GM23338 (cell line): ENCODE data around the gene OSBPL10. TPM values are rescaled to one million over a fixed set of nuclear protein-coding genes. Genes with fewer than 3 reads are reported as not detected.

Experiments used
- ATAC-seq: fragments of 200-7000 bp; cut with Tn5 transposase; 3 replicates; pipeline ENCODE4 v1.9.1; 2020
- DNase-seq: peaks from one replicate; pipeline ENCODE4 v3.0.0-alpha.2; 2015; ENCODE audit warnings: low spot score
- H2AFZ ChIP-seq: fragments of 200-600 bp; sonication (generic); 2 replicates; pipeline ENCODE4 v1.8.0; 2016; ENCODE audit warnings: antibody characterized with exemption, mild to moderate bottlenecking, moderate library complexity
- H3F3A ChIP-seq: fragments of 200-600 bp; sonication (generic); replicated peaks from 2 replicates; pipeline ENCODE4 v1.8.0; 2017; ENCODE audit warnings: antibody characterized with exemption, mixed run types, low read depth
- H3K27ac ChIP-seq: fragments of 200-600 bp; sonication (generic); 2 replicates; pipeline ENCODE4 v1.6.1; 2016; ENCODE audit warnings: low read depth
- H3K27me3 ChIP-seq: fragments of 200-600 bp; sonication (generic); 2 replicates; pipeline ENCODE4 v1.8.0; 2016; ENCODE audit warnings: mild to moderate bottlenecking, mixed run types, moderate library complexity; ENCODE audit not compliant: insufficient read depth
- H3K36me3 ChIP-seq: fragments of 200-600 bp; sonication (generic); 2 replicates; pipeline ENCODE4 v1.8.0; 2016; ENCODE audit warnings: mild to moderate bottlenecking; ENCODE audit not compliant: insufficient read depth
- H3K4me1 ChIP-seq: fragments of 200-600 bp; sonication (generic); 2 replicates; pipeline ENCODE4 v1.8.0; 2016; ENCODE audit warnings: mild to moderate bottlenecking, moderate library complexity; ENCODE audit not compliant: insufficient read depth
- H3K4me2 ChIP-seq: fragments of 200-600 bp; sonication (generic); 2 replicates; pipeline ENCODE4 v1.7.1; 2017; ENCODE audit warnings: mixed run types
- H3K4me3 ChIP-seq: fragments of 200-600 bp; sonication (generic); 2 replicates; pipeline ENCODE4 v1.6.1; 2016; ENCODE audit warnings: mixed run types
- H3K79me2 ChIP-seq: fragments of 200-600 bp; sonication (generic); replicated peaks from 2 replicates; pipeline ENCODE4 v1.8.0; 2017; ENCODE audit warnings: mild to moderate bottlenecking; ENCODE audit not compliant: insufficient read depth
- H3K9me2 ChIP-seq: fragments of 200-600 bp; sonication (generic); 2 replicates; pipeline ENCODE4 v1.8.0; 2017; ENCODE audit not compliant: insufficient read depth
- H4K20me1 ChIP-seq: fragments of 200-600 bp; sonication (generic); replicated peaks from 2 replicates; pipeline ENCODE4 v1.8.0; 2017; ENCODE audit warnings: mild to moderate bottlenecking; ENCODE audit not compliant: insufficient read depth
- H3K27ac Mint-ChIP-seq: 2 replicates; pipeline ENCODE4 v1.8.0; 2020; ENCODE audit warnings: inconsistent platforms, mild to moderate bottlenecking, moderate library complexity, mixed read lengths
- H3K27me3 Mint-ChIP-seq: 3 replicates; pipeline ENCODE4 v1.8.0; 2022; ENCODE audit warnings: low read depth, mild to moderate bottlenecking, moderate library complexity, mixed read lengths, inconsistent platforms; ENCODE audit not compliant: insufficient read depth, poor library complexity
- H3K36me3 Mint-ChIP-seq: 3 replicates; pipeline ENCODE4 v1.8.0; 2021; ENCODE audit warnings: low read depth, mild to moderate bottlenecking, inconsistent platforms, moderate library complexity, mixed read lengths
- H3K4me1 Mint-ChIP-seq: 3 replicates; pipeline ENCODE4 v1.8.0; 2020; ENCODE audit warnings: mild to moderate bottlenecking, inconsistent platforms, mixed read lengths
- H3K4me3 Mint-ChIP-seq: 3 replicates; pipeline ENCODE4 v1.8.0; 2021; ENCODE audit warnings: moderate library complexity, mild to moderate bottlenecking, inconsistent platforms, mixed read lengths
- H3K9me3 Mint-ChIP-seq: 3 replicates; pipeline ENCODE4 v1.8.0; 2020; ENCODE audit warnings: moderate library complexity, mild to moderate bottlenecking, inconsistent platforms, mixed read lengths
- ETS1 ChIP-seq: IDR thresholded peaks from 2 replicates; pipeline ENCODE4 v1.6.1; 2016; ENCODE audit warnings: antibody characterized with exemption
- EZH2 ChIP-seq: fragments of 200-600 bp; sonication (generic); IDR thresholded peaks from one replicate; pipeline ENCODE4 v1.8.0; 2017; ENCODE audit warnings: antibody characterized with exemption, mild to moderate bottlenecking, low read depth; ENCODE audit not compliant: unreplicated experiment
- JUNB ChIP-seq: IDR thresholded peaks from one replicate; pipeline ENCODE4 v1.6.1; 2016; ENCODE audit warnings: antibody characterized with exemption; ENCODE audit not compliant: unreplicated experiment
- POLR2AphosphoS5 ChIP-seq: IDR thresholded peaks from 2 replicates; pipeline ENCODE4 v1.6.1; 2016; ENCODE audit warnings: antibody characterized with exemption, low read depth
- STAT1 ChIP-seq: IDR thresholded peaks from one replicate; pipeline ENCODE4 v1.6.1; 2016; ENCODE audit warnings: antibody characterized with exemption; ENCODE audit not compliant: unreplicated experiment
- ZNF114 ChIP-seq: fragments of 250-450 bp; sonication (Bioruptor Pico); IDR thresholded peaks from 2 replicates; pipeline ENCODE4 v1.5.0; 2020; ENCODE audit warnings: mild to moderate bottlenecking, moderate library complexity
- ZNF331 ChIP-seq: fragments of 250-450 bp; sonication (Bioruptor Pico); IDR thresholded peaks from 2 replicates; pipeline ENCODE4 v1.5.0; 2020; ENCODE audit warnings: low read depth, mild to moderate bottlenecking, moderate library complexity
- ZNF462 ChIP-seq: fragments of 250-450 bp; sonication (Bioruptor Pico); IDR thresholded peaks from 2 replicates; pipeline ENCODE4 v1.5.0; 2020; ENCODE audit warnings: mild to moderate bottlenecking, moderate library complexity
- polyA plus RNA-seq: library from polyadenylated mRNA; unstranded; fragments of >200 nt; fragmentation: Nextera tagmentation; extraction: Ambion mirVana; gene quantifications from 2 replicates; pipeline ENCODE4 v1.2.1, GENCODE V29; 2016
- total RNA-seq: library from RNA; depleted of rRNA; stranded (reverse); fragments of >200 nt; shearing (Covaris generic); gene quantifications from 2 replicates; pipeline ENCODE4 v1.2.3, GENCODE V29; 2014
- TF ChIP-seq, protein P1 (sequence below), 2 experiments: fragments of 200-600 bp in 1 of 2; sonication (generic) in 1 of 2; conservative IDR thresholded peaks; 2 replicates each; pipeline versions ENCODE4 v1.5.1 to v1.6.1; 2016 to 2017; ENCODE audit warnings: antibody characterized with exemption in 2 of 2, low read depth in 2 of 2, mild to moderate bottlenecking in 2 of 2, moderate library complexity in 1 of 2

The OSBPL10 gene
- total and polyA plus RNA-seq, 2 experiments from 2014 or later: 23.8 to 149 TPM

DNA sequence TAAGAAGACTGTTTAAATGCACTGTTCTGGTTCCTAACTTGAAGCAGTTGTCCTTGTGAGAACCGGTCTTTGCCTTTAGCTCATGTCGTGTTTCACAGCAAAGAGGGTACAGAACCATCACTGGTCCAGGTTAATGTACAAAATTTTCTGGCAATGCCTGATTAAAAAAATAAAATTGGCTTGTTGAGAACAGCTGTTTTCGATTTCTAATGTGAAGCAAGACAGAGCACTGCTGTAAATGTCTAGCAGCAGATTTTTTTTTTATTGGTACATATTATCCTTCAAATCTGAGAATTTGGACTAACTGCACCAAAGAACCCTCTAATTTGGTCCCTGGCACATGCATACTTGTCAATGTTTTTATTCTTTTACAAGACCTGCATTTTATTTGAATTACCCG, 345.0 kb downstream of the OSBPL10 start:
- peaks cover 15% of the 10 kb centered on the region; the same call in 2 of the 3 replicates for H3K36me3 Mint-ChIP-seq
- H4K20me1 ChIP-seq: no peaks in the 10 kb centered on the region
- H3K4me1 Mint-ChIP-seq: no peaks in the 10 kb centered on the region
- H3K27me3 ChIP-seq: no peaks in the 10 kb centered on the region
- no peaks in the 10 kb centered on the region for H3K9me3 Mint-ChIP-seq
- H3K4me2 ChIP-seq: no peak overlapping the region
- no peak overlapping the region for H3K27ac Mint-ChIP-seq
- no peak for ATAC-seq
- DNase-seq: no peak
- TF ChIP-seq, protein P1, sequence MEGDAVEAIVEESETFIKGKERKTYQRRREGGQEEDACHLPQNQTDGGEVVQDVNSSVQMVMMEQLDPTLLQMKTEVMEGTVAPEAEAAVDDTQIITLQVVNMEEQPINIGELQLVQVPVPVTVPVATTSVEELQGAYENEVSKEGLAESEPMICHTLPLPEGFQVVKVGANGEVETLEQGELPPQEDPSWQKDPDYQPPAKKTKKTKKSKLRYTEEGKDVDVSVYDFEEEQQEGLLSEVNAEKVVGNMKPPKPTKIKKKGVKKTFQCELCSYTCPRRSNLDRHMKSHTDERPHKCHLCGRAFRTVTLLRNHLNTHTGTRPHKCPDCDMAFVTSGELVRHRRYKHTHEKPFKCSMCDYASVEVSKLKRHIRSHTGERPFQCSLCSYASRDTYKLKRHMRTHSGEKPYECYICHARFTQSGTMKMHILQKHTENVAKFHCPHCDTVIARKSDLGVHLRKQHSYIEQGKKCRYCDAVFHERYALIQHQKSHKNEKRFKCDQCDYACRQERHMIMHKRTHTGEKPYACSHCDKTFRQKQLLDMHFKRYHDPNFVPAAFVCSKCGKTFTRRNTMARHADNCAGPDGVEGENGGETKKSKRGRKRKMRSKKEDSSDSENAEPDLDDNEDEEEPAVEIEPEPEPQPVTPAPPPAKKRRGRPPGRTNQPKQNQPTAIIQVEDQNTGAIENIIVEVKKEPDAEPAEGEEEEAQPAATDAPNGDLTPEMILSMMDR (conservative IDR thresholded peaks at IDR 0.05; ENCODE audit: low read depth in 2 of 2): no peak
- TF ChIP-seq ZNF462 (CRISPR knock-in tag): no peak
- TF ChIP-seq ETS1: no peak
- TF ChIP-seq ZNF114 (CRISPR knock-in tag): no peak
- no peak for TF ChIP-seq STAT1
- TF ChIP-seq POLR2AphosphoS5: no peak
- TF ChIP-seq JUNB: no peak
- TF ChIP-seq ZNF331: no peak
- TF ChIP-seq EZH2: no peak
- no peaks in the 10 kb centered on the region for H3K4me1 ChIP-seq
- H2AFZ ChIP-seq: no peak overlapping the region
- no peaks in the 10 kb centered on the region for H3F3A ChIP-seq
- no peak overlapping the region for H3K4me3 ChIP-seq
- no peaks in the 10 kb centered on the region for H3K27me3 Mint-ChIP-seq
- H3K79me2 ChIP-seq: no peaks in the 10 kb centered on the region
- no peak overlapping the region for H3K4me3 Mint-ChIP-seq
- H3K27ac ChIP-seq: no peak overlapping the region
- no peaks in the 10 kb centered on the region for H3K9me2 ChIP-seq
- no peaks in the 10 kb centered on the region for H3K36me3 ChIP-seq
